ENCODE results near the gene ARPC5.

Gene ARPC5

DNA sequence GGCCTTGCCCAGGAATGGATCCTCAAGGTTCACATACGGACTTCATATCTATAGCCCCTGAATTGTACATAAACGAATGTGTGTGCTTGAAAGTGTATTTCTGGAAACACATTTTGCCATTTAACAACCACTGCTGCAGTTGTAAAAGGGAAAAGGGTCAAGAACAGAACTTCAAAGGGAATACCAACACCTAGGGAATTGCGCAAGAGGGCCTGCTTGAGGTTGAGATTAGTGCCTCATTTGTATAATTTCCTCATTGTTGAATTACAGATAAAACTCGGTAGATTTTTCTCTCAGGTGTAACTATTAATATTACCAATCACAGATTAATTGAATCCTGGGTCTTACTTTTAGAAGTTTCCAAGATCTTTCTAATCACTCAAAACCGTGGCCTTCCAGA is 51.4 kb downstream of the ARPC5 start:
- H3K36me3 Mint-ChIP-seq (ENCODE audit: insufficient read depth), result peaks cover 3% of the 10 kb centered on the region
- DNase-seq (no peak), ATAC-seq (replicated peaks) (no peak)
- H3K27ac Mint-ChIP-seq, result no peak overlapping the region
- no peak overlapping the region for H3K4me3 Mint-ChIP-seq
- peaks cover 0 to 8% of the 10 kb centered on the region in 2 donors for H3K4me1 Mint-ChIP-seq (ENCODE audit: low read depth in 2 of 2)
- no peaks in the 10 kb centered on the region for H3K27me3 Mint-ChIP-seq
- no peaks in the 10 kb centered on the region for H3K9me3 Mint-ChIP-seq

DNA sequence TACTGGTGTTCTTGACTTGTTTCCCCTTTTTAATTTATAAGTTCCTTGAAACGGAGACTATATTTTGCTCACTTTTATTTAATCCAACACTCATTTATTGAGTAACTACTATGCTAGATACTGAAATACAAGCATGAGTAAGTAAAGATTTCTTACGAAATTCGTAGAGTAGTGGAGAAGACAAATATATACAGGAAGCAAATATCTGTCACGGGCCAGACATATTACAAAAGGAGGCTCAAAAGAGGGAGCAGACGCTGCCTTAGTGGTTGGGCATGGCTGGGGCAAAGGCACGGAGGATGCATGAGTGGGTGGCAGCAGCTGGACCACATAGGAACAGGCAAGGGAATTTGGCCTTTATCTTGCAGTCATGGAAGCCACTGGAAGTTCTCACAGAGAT is 52.1 kb downstream of the ARPC5 start:
- H3K4me1 Mint-ChIP-seq (ENCODE audit: low read depth in 2 of 2), result peaks cover 0 to 8% of the 10 kb centered on the region in 2 donors
- DNase-seq, result no peak
- H3K9me3 Mint-ChIP-seq, result no peaks in the 10 kb centered on the region
- ATAC-seq (replicated peaks), result no peak
- H3K36me3 Mint-ChIP-seq (ENCODE audit: insufficient read depth), result peaks cover 3% of the 10 kb centered on the region
- no peak overlapping the region for H3K27ac Mint-ChIP-seq
- no peak overlapping the region for H3K4me3 Mint-ChIP-seq
- H3K27me3 Mint-ChIP-seq, result peaks cover 0 to 2% of the 10 kb centered on the region in 2 donors

DNA sequence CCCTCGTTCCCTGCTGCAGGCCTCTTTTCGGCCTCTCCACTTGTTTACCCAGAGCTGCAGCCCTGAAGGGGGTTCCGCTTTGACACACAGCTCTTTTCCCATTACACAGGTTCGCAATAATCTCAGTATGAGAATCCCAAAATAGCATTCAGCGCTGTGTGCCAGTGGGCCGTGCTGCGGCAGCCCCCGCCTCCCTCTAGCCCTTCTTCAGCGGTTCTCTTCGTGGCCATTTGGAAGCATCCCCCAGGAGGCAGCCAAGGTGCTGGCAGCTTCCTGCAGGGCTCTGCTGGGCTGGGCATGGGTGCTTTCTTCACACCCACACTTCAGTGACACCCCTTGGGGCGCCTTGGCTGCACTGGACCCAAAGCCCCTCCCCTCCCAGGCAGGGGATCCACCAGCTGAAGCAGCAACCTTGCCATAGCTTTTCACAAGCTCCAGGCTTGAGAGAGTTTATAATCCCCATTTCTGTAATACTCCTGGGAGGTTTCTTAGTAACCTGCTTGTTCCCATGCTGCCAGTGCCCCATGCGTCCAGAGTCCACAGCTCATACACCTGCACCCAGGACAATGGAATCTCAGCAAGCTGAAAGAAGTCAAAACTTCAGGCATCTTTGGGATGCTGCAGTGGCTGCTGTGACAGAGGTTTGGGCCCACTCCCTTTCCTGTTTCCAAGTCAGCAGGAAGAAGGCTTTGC is 53.4 kb downstream of the ARPC5 start:
- peaks cover 3% of the 10 kb centered on the region for H3K36me3 Mint-ChIP-seq (ENCODE audit: insufficient read depth)
- ATAC-seq (replicated peaks), result no peak
- H3K27ac Mint-ChIP-seq, result no peak overlapping the region
- no peaks in the 10 kb centered on the region for H3K9me3 Mint-ChIP-seq
- peaks cover 0 to 10% of the 10 kb centered on the region in 2 donors for H3K27me3 Mint-ChIP-seq
- peaks cover 0 to 8% of the 10 kb centered on the region in 2 donors for H3K4me1 Mint-ChIP-seq (ENCODE audit: low read depth in 2 of 2)
- H3K4me3 Mint-ChIP-seq, result no peak overlapping the region
- no peak for DNase-seq

DNA sequence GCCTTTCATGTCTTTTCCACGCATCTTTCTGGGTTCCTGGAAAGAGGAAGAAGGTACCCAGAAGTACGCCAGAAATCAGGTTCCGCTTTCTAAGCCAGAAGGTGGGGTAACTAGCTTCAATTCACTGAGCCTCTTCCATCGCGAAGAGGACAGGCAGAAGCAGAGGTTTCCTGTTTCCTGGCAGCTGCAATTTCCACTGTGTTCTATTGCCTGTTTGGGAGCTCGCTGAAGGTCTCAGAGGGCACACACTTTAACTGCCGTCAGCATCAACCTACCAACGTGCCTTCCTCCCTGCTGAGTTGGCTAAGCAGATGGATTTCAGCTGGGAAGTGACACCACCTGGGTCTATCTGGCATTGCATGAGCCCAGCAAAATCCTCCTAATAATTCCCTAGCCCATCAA is 55.3 kb downstream of the ARPC5 start:
- Mint-ChIP-seq H3K4me1 (ENCODE audit: low read depth in 2 of 2) (peaks cover 0 to 8% of the 10 kb centered on the region in 2 donors), H3K36me3 (ENCODE audit: insufficient read depth) (peaks cover 3% of the 10 kb centered on the region), H3K9me3 (no peaks in the 10 kb centered on the region), H3K27ac (no peak overlapping the region), H3K27me3 (peaks cover 0 to 10% of the 10 kb centered on the region in 2 donors), H3K4me3 (peak overlapping the region in 1 of 2 donors; percentile 17)
- DNase-seq (no peak), ATAC-seq (replicated peaks) (peak; percentile 35)

DNA sequence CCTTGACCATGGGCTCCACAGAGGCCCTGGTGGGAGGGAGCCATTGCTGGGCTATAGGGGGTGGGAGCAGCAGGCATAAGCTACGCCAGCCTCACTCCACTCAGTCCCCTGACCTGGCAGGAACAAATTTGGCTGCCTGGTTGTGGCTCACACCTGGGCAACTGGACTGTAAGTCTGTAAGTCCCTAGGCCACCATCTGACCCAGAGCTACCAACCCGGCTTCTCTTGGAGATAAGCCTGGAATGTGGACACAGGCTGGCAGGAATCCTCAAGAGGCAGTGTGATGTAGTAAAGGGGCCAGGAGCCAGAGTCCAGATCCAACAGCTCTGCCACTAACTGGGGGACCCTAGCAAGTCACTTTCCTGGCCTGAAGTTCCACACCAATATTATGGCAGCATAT is 56.7 kb downstream of the ARPC5 start:
- peaks cover 0 to 6% of the 10 kb centered on the region in 2 donors for H3K4me1 Mint-ChIP-seq (ENCODE audit: low read depth in 2 of 2)
- no peak for DNase-seq
- peak overlapping the region in 1 of 2 donors; percentile 35 for H3K27ac Mint-ChIP-seq
- peaks cover 3% of the 10 kb centered on the region for H3K36me3 Mint-ChIP-seq (ENCODE audit: insufficient read depth)
- no peaks in the 10 kb centered on the region for H3K9me3 Mint-ChIP-seq
- no peak overlapping the region for H3K4me3 Mint-ChIP-seq
- ATAC-seq (replicated peaks), result no peak
- H3K27me3 Mint-ChIP-seq, result peaks cover 0 to 10% of the 10 kb centered on the region in 2 donors

DNA sequence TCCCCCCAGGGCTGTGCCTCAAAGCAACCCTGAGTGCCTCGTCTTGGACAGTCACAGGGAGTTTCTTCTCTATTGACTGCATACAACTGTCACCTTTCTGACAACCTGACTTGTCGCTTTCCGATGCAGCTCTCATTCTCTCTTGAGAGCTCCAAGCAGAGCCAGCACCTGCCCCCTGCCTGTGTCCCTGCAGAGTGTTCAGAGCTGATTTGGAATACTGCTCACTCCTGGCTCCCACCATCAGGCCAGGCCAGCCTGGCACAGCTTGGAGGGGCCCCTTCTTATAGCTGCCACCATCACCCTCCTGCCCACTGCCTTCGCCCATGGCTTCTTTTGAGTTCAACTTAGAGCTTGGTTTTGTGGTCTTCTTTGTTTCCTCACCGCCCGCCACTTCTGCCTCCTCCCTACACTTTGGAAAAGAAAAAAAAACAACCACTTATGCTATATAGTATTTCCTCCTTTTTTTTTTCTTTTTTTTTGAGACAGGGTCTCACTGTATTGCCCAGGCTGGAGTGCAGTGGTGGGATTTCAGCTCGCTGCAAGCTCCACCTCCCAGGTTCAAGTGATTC is 57.6 kb downstream of the ARPC5 start:
- Mint-ChIP-seq H3K36me3 (ENCODE audit: insufficient read depth) (peaks cover 3% of the 10 kb centered on the region), H3K27ac (peak overlapping the region in 1 of 2 donors; percentile 35), H3K4me1 (ENCODE audit: low read depth in 2 of 2) (peaks cover 0 to 6% of the 10 kb centered on the region in 2 donors), H3K4me3 (no peak overlapping the region), H3K9me3 (no peaks in the 10 kb centered on the region), H3K27me3 (peaks cover 0 to 15% of the 10 kb centered on the region in 2 donors)
- ATAC-seq (replicated peaks) (no peak), DNase-seq (no peak)

DNA sequence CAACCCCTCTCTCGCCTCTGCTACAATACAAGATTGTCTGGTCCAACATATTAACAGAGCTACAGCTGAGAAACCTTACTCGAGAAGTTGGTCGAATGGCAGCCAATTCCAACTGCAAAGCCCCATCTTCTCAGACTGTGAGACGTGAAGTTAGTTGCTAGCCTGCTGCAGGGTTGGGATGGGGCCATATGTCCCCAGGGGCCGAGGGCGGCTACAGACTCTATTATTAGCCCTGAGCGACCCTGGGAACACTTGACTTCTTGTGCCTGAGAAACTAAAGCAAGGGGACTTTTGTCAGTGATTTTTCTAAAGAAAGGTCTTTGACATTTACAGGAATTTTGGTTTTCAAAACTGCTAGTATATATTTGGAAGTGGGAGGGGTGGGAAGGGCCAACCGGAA is 59.0 kb downstream of the ARPC5 start:
- H3K9me3 Mint-ChIP-seq, result no peaks in the 10 kb centered on the region
- H3K36me3 Mint-ChIP-seq (ENCODE audit: insufficient read depth), result peaks cover 3% of the 10 kb centered on the region
- no peak overlapping the region for H3K4me3 Mint-ChIP-seq
- H3K4me1 Mint-ChIP-seq (ENCODE audit: low read depth in 2 of 2), result peaks cover 0 to 6% of the 10 kb centered on the region in 2 donors
- H3K27ac Mint-ChIP-seq, result no peak overlapping the region
- DNase-seq (no peak), ATAC-seq (replicated peaks) (no peak)
- peaks cover 0 to 28% of the 10 kb centered on the region in 2 donors for H3K27me3 Mint-ChIP-seq

DNA sequence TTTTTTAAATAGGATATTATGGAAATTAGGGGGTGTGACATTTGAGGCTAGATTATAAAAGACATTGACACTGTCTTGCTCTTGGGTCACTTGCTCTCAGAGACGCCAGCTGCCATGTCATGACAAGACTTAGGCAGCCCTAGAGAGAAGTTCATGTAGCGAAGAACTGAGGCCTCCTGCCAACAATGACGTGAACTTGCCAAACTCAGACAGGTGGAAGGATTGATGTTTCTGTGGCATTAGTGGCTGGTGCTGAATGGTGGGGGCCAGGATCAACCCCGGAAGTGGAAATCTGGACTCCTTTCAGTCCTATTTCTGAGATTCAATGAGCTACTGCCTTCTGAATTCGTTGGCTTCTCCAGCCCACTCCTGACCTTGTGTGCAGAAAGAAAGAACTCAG is 60.0 kb downstream of the ARPC5 start:
- ATAC-seq (replicated peaks) (no peak), DNase-seq (no peak)
- Mint-ChIP-seq H3K9me3 (no peaks in the 10 kb centered on the region), H3K4me3 (no peak overlapping the region), H3K36me3 (ENCODE audit: insufficient read depth) (peaks cover 3% of the 10 kb centered on the region), H3K27ac (no peak overlapping the region), H3K4me1 (ENCODE audit: low read depth in 2 of 2) (peaks cover 0 to 6% of the 10 kb centered on the region in 2 donors), H3K27me3 (peaks cover 0 to 28% of the 10 kb centered on the region in 2 donors)

DNA sequence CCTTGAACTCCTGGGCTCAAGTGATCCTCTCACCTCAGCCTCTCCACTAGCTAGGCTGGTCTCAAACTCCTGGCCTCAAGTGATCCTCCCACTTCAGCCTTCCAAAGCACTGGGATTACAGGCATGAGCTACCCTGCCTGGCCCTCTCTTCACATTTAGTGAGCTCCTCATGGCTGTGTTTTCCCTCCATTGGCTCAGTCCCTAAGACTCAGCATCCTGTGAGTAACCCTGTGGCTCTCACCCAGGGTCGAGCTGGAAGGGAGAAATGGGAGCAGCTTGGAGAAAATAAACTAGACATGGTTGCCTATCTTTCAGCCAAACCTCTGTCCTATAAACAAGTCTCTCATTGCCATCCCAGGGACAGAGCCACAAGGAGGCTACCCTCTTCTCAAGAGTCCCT is 62.9 kb downstream of the ARPC5 start:
- Mint-ChIP-seq H3K4me1 (ENCODE audit: low read depth in 2 of 2) (no peaks in the 10 kb centered on the region), H3K27me3 (peaks cover 0 to 24% of the 10 kb centered on the region in 2 donors), H3K36me3 (ENCODE audit: insufficient read depth) (peaks cover 3% of the 10 kb centered on the region), H3K4me3 (no peak overlapping the region), H3K9me3 (no peaks in the 10 kb centered on the region), H3K27ac (no peak overlapping the region)
- no peak for DNase-seq
- ATAC-seq (replicated peaks), result no peak

DNA sequence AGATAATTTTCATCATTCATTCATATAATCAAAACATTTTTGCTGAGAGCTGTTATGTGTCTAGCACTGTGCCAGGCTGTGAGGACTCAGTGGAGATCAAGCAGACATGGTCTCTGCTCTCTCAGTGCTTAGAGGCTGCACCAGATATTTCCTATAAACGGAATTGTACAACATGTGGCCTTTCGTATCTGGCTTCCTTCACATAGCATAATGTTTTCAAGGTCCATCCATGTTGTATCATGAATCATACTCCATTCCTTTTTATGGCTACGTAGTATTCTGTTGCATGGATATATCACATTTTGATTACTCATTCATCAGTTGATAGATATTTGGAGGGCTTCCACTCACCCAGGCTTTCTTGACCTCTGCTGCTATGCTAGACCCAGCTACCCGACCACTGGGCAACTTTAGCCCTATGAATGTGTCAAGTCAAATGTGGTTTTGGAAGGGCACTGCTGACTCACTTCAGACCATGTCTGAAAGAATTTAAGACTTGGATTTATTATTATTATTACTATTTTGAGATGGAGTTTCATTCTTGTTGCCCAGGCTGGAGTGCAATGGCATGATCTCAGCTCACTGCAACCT is 63.8 kb downstream of the ARPC5 start:
- Mint-ChIP-seq H3K36me3 (ENCODE audit: insufficient read depth) (peaks cover 6% of the 10 kb centered on the region), H3K27me3 (peaks cover 0 to 23% of the 10 kb centered on the region in 2 donors), H3K4me3 (no peak overlapping the region), H3K4me1 (ENCODE audit: low read depth in 2 of 2) (peaks cover 0 to 5% of the 10 kb centered on the region in 2 donors), H3K27ac (no peak overlapping the region), H3K9me3 (no peaks in the 10 kb centered on the region)
- DNase-seq (no peak), ATAC-seq (replicated peaks) (no peak)

Data from effector memory CD8-positive, alpha-beta T cell (primary cell).